Brain microvascular endothelial cell (primary cell): ENCODE results near the gene C18orf63.

Experiments used
- DNase-seq: peaks from one replicate; pipeline ENCODE4 v3.0.0-alpha.2; 2020
- H3K27ac ChIP-seq: fragments of 250-450 bp; sonication (Bioruptor Pico); 2 replicates; pipeline ENCODE4 v1.5.1; 2020; ENCODE audit warnings: mild to moderate bottlenecking, moderate library complexity
- H3K27me3 ChIP-seq: fragments of 250-450 bp; sonication (Bioruptor Pico); replicated peaks from 2 replicates; pipeline ENCODE4 v1.5.1; 2020; ENCODE audit warnings: mild to moderate bottlenecking
- H3K36me3 ChIP-seq: fragments of 250-450 bp; sonication (Bioruptor Pico); replicated peaks from 2 replicates; pipeline ENCODE4 v1.5.1; 2020; ENCODE audit warnings: mild to moderate bottlenecking
- H3K4me3 ChIP-seq: 2 replicates; pipeline ENCODE4 v1.5.1; 2011; ENCODE audit warnings: low read depth, mild to moderate bottlenecking, control low read depth, low read length, moderate library complexity
- CTCF ChIP-seq: IDR thresholded peaks from 2 replicates; pipeline ENCODE4 v1.5.1; 2011; ENCODE audit warnings: low read depth, mild to moderate bottlenecking, moderate library complexity, low read length, control low read depth, inconsistent platforms; ENCODE audit errors: missing control alignments
- in situ Hi-C: cut with HindIII; loops from 2 replicates; pipeline ENCODE4 v1.10.0; 2017; ENCODE audit warnings: low sequenced_read_pairs, low pct_ligation_motif_present

The C18orf63 gene

GRCh38 chr18:74273394-74273793 is 42.2 kb upstream of the C18orf63 start:
- no peak for TF ChIP-seq CTCF
- H3K27ac ChIP-seq, result no peak overlapping the region
- H3K4me3 ChIP-seq, result no peak overlapping the region
- in situ Hi-C loops, result no loop called here
- DNase-seq, result no peak
- no peaks in the 10 kb centered on the region for H3K27me3 ChIP-seq
- no peaks in the 10 kb centered on the region for H3K36me3 ChIP-seq

- DNase-seq, result no peak
- Histone ChIP-seq H3K27ac (no peak overlapping the region), H3K4me3 (no peak overlapping the region), H3K27me3 (no peaks in the 10 kb centered on the region), H3K36me3 (no peaks in the 10 kb centered on the region)
- in situ Hi-C loops, result no loop called here
- TF ChIP-seq CTCF, result no peak
Measured at GRCh38 chr18:74274700-74275099, 40.9 kb upstream of the C18orf63 start.

GRCh38 chr18:74275736-74276135 is 39.9 kb upstream of the C18orf63 start:
- Histone ChIP-seq H3K27ac (no peak overlapping the region), H3K4me3 (no peak overlapping the region), H3K27me3 (no peaks in the 10 kb centered on the region), H3K36me3 (no peaks in the 10 kb centered on the region)
- no peak for DNase-seq
- no peak for TF ChIP-seq CTCF
- in situ Hi-C loops, result no loop called here

GRCh38 chr18:74276609-74277008 is 39.0 kb upstream of the C18orf63 start:
- in situ Hi-C loops, result no loop called here
- TF ChIP-seq CTCF, result no peak
- Histone ChIP-seq H3K4me3 (no peak overlapping the region), H3K36me3 (no peaks in the 10 kb centered on the region), H3K27me3 (no peaks in the 10 kb centered on the region), H3K27ac (no peak overlapping the region)
- no peak for DNase-seq

- Histone ChIP-seq H3K4me3 (no peak overlapping the region), H3K27ac (no peak overlapping the region), H3K36me3 (no peaks in the 10 kb centered on the region), H3K27me3 (no peaks in the 10 kb centered on the region)
- no peak for DNase-seq
- no peak for TF ChIP-seq CTCF
- in situ Hi-C loops, result no loop called here
Measured at GRCh38 chr18:74277296-74277695, 38.3 kb upstream of the C18orf63 start.

- in situ Hi-C loops, result no loop called here
- TF ChIP-seq CTCF, result no peak
- no peak overlapping the region for H3K4me3 ChIP-seq
- no peaks in the 10 kb centered on the region for H3K36me3 ChIP-seq
- DNase-seq, result no peak
- no peaks in the 10 kb centered on the region for H3K27me3 ChIP-seq
- H3K27ac ChIP-seq, result no peak overlapping the region
Measured at GRCh38 chr18:74278058-74278457, 37.6 kb upstream of the C18orf63 start.
